Measurements from ENCODE around the gene PVALEF. TPM values are rescaled to one million over a fixed set of nuclear protein-coding genes. Genes with fewer than 3 reads are reported as not detected.

The PVALEF gene
- total and polyA plus RNA-seq, 2 donors (not counting 3 experiments of a cell fraction or from before 2014, with no cell fraction given): not detected

MicroRNA genes within 50 kb of the gene (microRNA counts, 767-probe panel; counts per million panel counts)
- microRNA hsa-miR-1250 (723 counts per million, percentile 96 among the panel's probes with 10 or more counts), microRNA hsa-miR-338-3p (723 counts per million, percentile 96 among the panel's probes with 10 or more counts), microRNA hsa-miR-338-5p (723 counts per million, percentile 96 among the panel's probes with 10 or more counts), microRNA hsa-miR-657 (723 counts per million, percentile 96 among the panel's probes with 10 or more counts)

Small RNAs within 50 kb of the gene (microRNA-seq; reads per million reads assigned to microRNA genes)
- gene MIR1250 (ENCODE audit: borderline number of aligned reads, borderline replicate concordance) (not detected), gene MIR3065 (ENCODE audit: borderline number of aligned reads, borderline replicate concordance) (not detected), gene MIR338 (ENCODE audit: borderline number of aligned reads, borderline replicate concordance) (not detected), gene MIR657 (ENCODE audit: borderline number of aligned reads, borderline replicate concordance) (not detected)

Small RNAs within 50 kb of the gene (small RNA-seq; reads per million reads assigned to genes)
- gene MIR1250 (ENCODE audit: insufficient read depth, insufficient read length, low read depth, low replicate concordance) (not detected), gene MIR3065 (ENCODE audit: insufficient read depth, insufficient read length, low read depth, low replicate concordance) (not detected), gene MIR657 (ENCODE audit: insufficient read depth, insufficient read length, low read depth, low replicate concordance) (not detected)

Other genes with a start within 250 kb of the PVALEF start
- gene CHMP6, start 173.7 kb upstream of the PVALEF start, total RNA-seq: 42.5 and 42.6 TPM in 2 replicates
- 48.5 and 59.9 TPM in 2 replicates for gene CHMP6, start 173.7 kb upstream of the PVALEF start, polyA plus RNA-seq
- 18.6 and 21.4 TPM in 2 replicates for gene BAIAP2, start 130.4 kb upstream of the PVALEF start, total RNA-seq
- gene BAIAP2, start 130.4 kb upstream of the PVALEF start, polyA plus RNA-seq: 12.3 and 14.7 TPM in 2 replicates
- 1.00 and 1.5 TPM in 2 replicates for gene AATK, start 714 bp downstream of the PVALEF start, total RNA-seq
- 0.69 and 0.94 TPM in 2 replicates for gene AATK, start 714 bp downstream of the PVALEF start, polyA plus RNA-seq
- 17.9 and 19.7 TPM in 2 replicates for gene CEP131, start 57.5 kb downstream of the PVALEF start, total RNA-seq
- gene CEP131, start 57.5 kb downstream of the PVALEF start, polyA plus RNA-seq: 5.1 and 5.3 TPM in 2 replicates
- gene TEPSIN, start 73.5 kb downstream of the PVALEF start, total RNA-seq: 35.6 and 41.6 TPM in 2 replicates
- 45.3 and 55.4 TPM in 2 replicates for gene TEPSIN, start 73.5 kb downstream of the PVALEF start, polyA plus RNA-seq
- gene NDUFAF8, start 73.8 kb downstream of the PVALEF start, total RNA-seq: 61.5 and 69.9 TPM in 2 replicates
- 76.2 and 83.9 TPM in 2 replicates for gene NDUFAF8, start 73.8 kb downstream of the PVALEF start, polyA plus RNA-seq
- gene SLC38A10, start 129.8 kb downstream of the PVALEF start, total RNA-seq: 109 and 113 TPM in 2 replicates
- 72.7 and 100 TPM in 2 replicates for gene SLC38A10, start 129.8 kb downstream of the PVALEF start, polyA plus RNA-seq
- gene BAHCC1, start 229.9 kb downstream of the PVALEF start, total RNA-seq: 10.3 and 11.6 TPM in 2 replicates
- 4.7 and 7.1 TPM in 2 replicates for gene BAHCC1, start 229.9 kb downstream of the PVALEF start, polyA plus RNA-seq